HEK293 (cell line): ENCODE measurements around the gene SKAP1.
A peak's percentile ranks its signal among the peaks of the same experiment; 100 is the strongest.

ENCODE experiments used
- CTCF ChIA-PET: fragments of 350-600 bp; formaldehyde crosslinking; extraction: SDS; loops from one replicate; lab custom pipeline; 2021; ENCODE audit warnings: antibody characterized with exemption; lab: Yijun Ruan, JAX
- POLR2A ChIA-PET: fragments of 300-600 bp; formaldehyde crosslinking; extraction: SDS; loops from one replicate; lab custom pipeline; 2020; ENCODE audit warnings: antibody characterized with exemption, inconsistent platforms; lab: Yijun Ruan, JAX
- H3K27ac ChIP-seq: fragments of 200-500 bp; sonication (Bioruptor generic); 2 replicates; pipeline ENCODE4 v1.5.1; 2014; ENCODE audit warnings: low read depth, low read length, control low read depth, inconsistent platforms; ENCODE audit errors: extremely low read depth
- H3K36me3 ChIP-seq, 2 experiments: fragments of 200-500 bp in 1 of 2; sonication (Bioruptor generic) in 1 of 2; 1 replicate in 1 of 2; 2 replicates in 1 of 2; pipeline ENCODE4 v1.5.1; 2014 to 2017; ENCODE audit warnings: inconsistent platforms in 2 of 2, low read length in 2 of 2; ENCODE audit not compliant: control insufficient read depth in 2 of 2, insufficient read depth in 1 of 2
- H3K4me1 ChIP-seq: fragments of 200-500 bp; sonication (Bioruptor generic); 2 replicates; pipeline ENCODE4 v1.5.1; 2014; ENCODE audit warnings: mild to moderate bottlenecking, low read length, inconsistent platforms; ENCODE audit not compliant: control insufficient read depth, insufficient read depth
- H3K4me3 ChIP-seq: 2 replicates; pipeline ENCODE4 v1.5.1; 2011; ENCODE audit warnings: low read depth, mild to moderate bottlenecking, control low read depth, low read length, moderate library complexity
- H3K9me3 ChIP-seq: fragments of 200-500 bp; sonication (Bioruptor generic); 2 replicates; pipeline ENCODE4 v1.5.1; 2014; ENCODE audit warnings: low read depth, low read length, inconsistent platforms; ENCODE audit not compliant: control insufficient read depth, insufficient read depth
- GLI4 ChIP-seq: fragments of 450-650 bp; formaldehyde crosslinking; IDR thresholded peaks from 2 replicates; pipeline ENCODE4 v1.5.1; 2016; ENCODE audit warnings: missing biosample characterization, missing genetic modification characterization
- KLF10 ChIP-seq: fragments of 450-650 bp; IDR thresholded peaks from 2 replicates; pipeline ENCODE4 v1.5.1; 2018; ENCODE audit warnings: missing biosample characterization, mild to moderate bottlenecking, missing genetic modification characterization
- RBAK ChIP-seq: fragments of 450-650 bp; formaldehyde crosslinking; IDR thresholded peaks from 2 replicates; pipeline ENCODE4 v1.5.1; 2016; ENCODE audit warnings: missing biosample characterization, missing genetic modification characterization
- SP7 ChIP-seq: fragments of 450-650 bp; formaldehyde crosslinking; IDR thresholded peaks from 2 replicates; pipeline ENCODE4 v1.5.1; 2016; ENCODE audit warnings: missing biosample characterization, missing genetic modification characterization
- ZBTB17 ChIP-seq: fragments of 450-650 bp; formaldehyde crosslinking; IDR thresholded peaks from 2 replicates; pipeline ENCODE4 v1.5.1; 2016; ENCODE audit warnings: missing biosample characterization, missing genetic modification characterization
- ZNF239 ChIP-seq: fragments of 450-650 bp; formaldehyde crosslinking; IDR thresholded peaks from 2 replicates; pipeline ENCODE4 v1.5.1; 2016; ENCODE audit warnings: missing biosample characterization, missing genetic modification characterization
- ZNF302 ChIP-seq: fragments of 450-650 bp; formaldehyde crosslinking; IDR thresholded peaks from 2 replicates; pipeline ENCODE4 v1.5.1; 2016; ENCODE audit warnings: missing biosample characterization, missing genetic modification characterization, low read depth
- ZNF335 ChIP-seq: fragments of 450-650 bp; formaldehyde crosslinking; conservative IDR thresholded peaks from 2 replicates; pipeline ENCODE4 v1.5.1; 2016; ENCODE audit warnings: missing biosample characterization, missing genetic modification characterization
- ZNF416 ChIP-seq: fragments of 450-650 bp; formaldehyde crosslinking; IDR thresholded peaks from 2 replicates; pipeline ENCODE4 v1.5.1; 2016; ENCODE audit warnings: missing biosample characterization, missing genetic modification characterization
- ZNF473 ChIP-seq: fragments of 450-650 bp; formaldehyde crosslinking; IDR thresholded peaks from 2 replicates; pipeline ENCODE4 v1.5.1; 2017; ENCODE audit warnings: missing biosample characterization, missing genetic modification characterization
- ZNF555 ChIP-seq: fragments of 450-650 bp; formaldehyde crosslinking; conservative IDR thresholded peaks from 2 replicates; pipeline ENCODE4 v1.5.1; 2017; ENCODE audit warnings: missing biosample characterization, mild to moderate bottlenecking, missing genetic modification characterization, inconsistent platforms
- ZNF596 ChIP-seq: fragments of 450-650 bp; IDR thresholded peaks from 2 replicates; pipeline ENCODE4 v1.5.0; 2018; ENCODE audit warnings: missing biosample characterization, mild to moderate bottlenecking, missing genetic modification characterization, moderate library complexity
- ZNF621 ChIP-seq: fragments of 450-650 bp; formaldehyde crosslinking; IDR thresholded peaks from 2 replicates; pipeline ENCODE4 v1.5.1; 2017; ENCODE audit warnings: missing biosample characterization, missing genetic modification characterization
- ZNF629 ChIP-seq: fragments of 450-650 bp; formaldehyde crosslinking; IDR thresholded peaks from 2 replicates; pipeline ENCODE4 v1.5.1; 2017; ENCODE audit warnings: missing biosample characterization, missing genetic modification characterization
- TF ChIP-seq, protein P1 (sequence below): fragments of 450-650 bp; formaldehyde crosslinking; IDR thresholded peaks from 2 replicates; pipeline ENCODE4 v1.5.1; 2017; ENCODE audit warnings: missing biosample characterization, missing genetic modification characterization
- TF ChIP-seq, protein P2 (sequence below): fragments of 450-650 bp; formaldehyde crosslinking; IDR thresholded peaks from 2 replicates; pipeline ENCODE4 v1.5.1; 2016; ENCODE audit warnings: missing biosample characterization, missing genetic modification characterization
- TF ChIP-seq, protein P3 (sequence below): fragments of 450-650 bp; formaldehyde crosslinking; IDR thresholded peaks from 2 replicates; pipeline ENCODE4 v1.5.1; 2016; ENCODE audit warnings: missing biosample characterization, missing genetic modification characterization
- TF ChIP-seq, protein P4 (sequence below): sonication (generic); formaldehyde crosslinking; IDR thresholded peaks from 2 replicates; pipeline ENCODE4 v1.8.1; 2022; ENCODE audit warnings: mild to moderate bottlenecking, moderate library complexity, missing genetic modification reagents
- TF ChIP-seq, protein P5 (sequence below): fragments of 450-650 bp; formaldehyde crosslinking; IDR thresholded peaks from 2 replicates; pipeline ENCODE4 v1.5.1; 2016; ENCODE audit warnings: missing biosample characterization, missing genetic modification characterization
- TF ChIP-seq, protein P6 (sequence below): fragments of 450-650 bp; formaldehyde crosslinking; IDR thresholded peaks from 2 replicates; pipeline ENCODE4 v1.5.1; 2016; ENCODE audit warnings: missing biosample characterization, missing genetic modification characterization
- TF ChIP-seq, protein P7 (sequence below): fragments of 450-650 bp; formaldehyde crosslinking; IDR thresholded peaks from 2 replicates; pipeline ENCODE4 v1.5.1; 2016; ENCODE audit warnings: missing biosample characterization, missing genetic modification characterization, low read depth

SKAP1 gene

DNA sequence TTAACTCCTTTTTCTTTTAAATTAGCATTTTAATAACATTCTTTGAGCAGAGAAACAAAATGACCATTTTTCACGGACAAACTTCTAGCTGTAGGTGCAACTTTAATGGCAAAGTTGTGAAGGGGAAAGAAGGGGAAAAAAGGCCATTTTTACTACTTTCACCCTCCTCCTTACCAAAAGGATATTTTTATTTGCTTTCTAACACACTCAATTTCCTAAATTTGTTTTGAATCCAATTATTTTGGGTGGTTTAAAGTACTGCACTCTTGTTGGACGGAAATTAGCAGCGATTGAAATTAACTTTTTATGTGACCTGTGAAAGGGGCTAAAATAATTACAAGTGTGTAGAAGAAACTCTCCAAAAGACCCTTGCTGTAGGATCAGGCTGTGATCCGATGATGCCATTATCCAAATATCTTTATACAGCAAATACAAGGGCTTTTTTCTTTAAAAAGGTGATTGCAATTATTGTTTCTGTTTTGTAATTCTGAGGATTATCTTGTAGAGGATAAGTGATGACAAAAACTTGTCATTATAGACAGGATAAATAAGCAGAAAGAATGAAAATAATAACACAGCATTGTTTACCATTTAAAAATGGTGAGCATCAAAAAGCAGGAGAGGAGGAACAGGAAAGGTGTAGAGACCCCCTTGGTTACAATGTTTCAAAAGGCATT, 280.1 kb downstream of the SKAP1 start (continued):
- TF ChIP-seq, protein P1, sequence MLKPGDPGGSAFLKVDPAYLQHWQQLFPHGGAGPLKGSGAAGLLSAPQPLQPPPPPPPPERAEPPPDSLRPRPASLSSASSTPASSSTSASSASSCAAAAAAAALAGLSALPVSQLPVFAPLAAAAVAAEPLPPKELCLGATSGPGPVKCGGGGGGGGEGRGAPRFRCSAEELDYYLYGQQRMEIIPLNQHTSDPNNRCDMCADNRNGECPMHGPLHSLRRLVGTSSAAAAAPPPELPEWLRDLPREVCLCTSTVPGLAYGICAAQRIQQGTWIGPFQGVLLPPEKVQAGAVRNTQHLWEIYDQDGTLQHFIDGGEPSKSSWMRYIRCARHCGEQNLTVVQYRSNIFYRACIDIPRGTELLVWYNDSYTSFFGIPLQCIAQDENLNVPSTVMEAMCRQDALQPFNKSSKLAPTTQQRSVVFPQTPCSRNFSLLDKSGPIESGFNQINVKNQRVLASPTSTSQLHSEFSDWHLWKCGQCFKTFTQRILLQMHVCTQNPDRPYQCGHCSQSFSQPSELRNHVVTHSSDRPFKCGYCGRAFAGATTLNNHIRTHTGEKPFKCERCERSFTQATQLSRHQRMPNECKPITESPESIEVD (tag by site-specific recombination): peak; percentile 37; the same call in 1 of the 2 replicates
- TF ChIP-seq, protein P2, sequence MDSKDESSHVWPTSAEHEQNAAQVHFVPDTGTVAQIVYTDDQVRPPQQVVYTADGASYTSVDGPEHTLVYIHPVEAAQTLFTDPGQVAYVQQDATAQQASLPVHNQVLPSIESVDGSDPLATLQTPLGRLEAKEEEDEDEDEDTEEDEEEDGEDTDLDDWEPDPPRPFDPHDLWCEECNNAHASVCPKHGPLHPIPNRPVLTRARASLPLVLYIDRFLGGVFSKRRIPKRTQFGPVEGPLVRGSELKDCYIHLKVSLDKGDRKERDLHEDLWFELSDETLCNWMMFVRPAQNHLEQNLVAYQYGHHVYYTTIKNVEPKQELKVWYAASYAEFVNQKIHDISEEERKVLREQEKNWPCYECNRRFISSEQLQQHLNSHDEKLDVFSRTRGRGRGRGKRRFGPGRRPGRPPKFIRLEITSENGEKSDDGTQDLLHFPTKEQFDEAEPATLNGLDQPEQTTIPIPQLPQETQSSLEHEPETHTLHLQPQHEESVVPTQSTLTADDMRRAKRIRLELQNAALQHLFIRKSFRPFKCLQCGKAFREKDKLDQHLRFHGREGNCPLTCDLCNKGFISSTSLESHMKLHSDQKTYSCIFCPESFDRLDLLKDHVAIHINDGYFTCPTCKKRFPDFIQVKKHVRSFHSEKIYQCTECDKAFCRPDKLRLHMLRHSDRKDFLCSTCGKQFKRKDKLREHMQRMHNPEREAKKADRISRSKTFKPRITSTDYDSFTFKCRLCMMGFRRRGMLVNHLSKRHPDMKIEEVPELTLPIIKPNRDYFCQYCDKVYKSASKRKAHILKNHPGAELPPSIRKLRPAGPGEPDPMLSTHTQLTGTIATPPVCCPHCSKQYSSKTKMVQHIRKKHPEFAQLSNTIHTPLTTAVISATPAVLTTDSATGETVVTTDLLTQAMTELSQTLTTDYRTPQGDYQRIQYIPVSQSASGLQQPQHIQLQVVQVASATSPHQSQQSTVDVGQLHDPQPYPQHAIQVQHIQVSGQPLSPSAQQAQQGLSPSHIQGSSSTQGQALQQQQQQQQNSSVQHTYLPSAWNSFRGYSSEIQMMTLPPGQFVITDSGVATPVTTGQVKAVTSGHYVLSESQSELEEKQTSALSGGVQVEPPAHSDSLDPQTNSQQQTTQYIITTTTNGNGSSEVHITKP: peak; percentile 46; the same call in 1 of the 2 replicates
- TF ChIP-seq, protein P3, sequence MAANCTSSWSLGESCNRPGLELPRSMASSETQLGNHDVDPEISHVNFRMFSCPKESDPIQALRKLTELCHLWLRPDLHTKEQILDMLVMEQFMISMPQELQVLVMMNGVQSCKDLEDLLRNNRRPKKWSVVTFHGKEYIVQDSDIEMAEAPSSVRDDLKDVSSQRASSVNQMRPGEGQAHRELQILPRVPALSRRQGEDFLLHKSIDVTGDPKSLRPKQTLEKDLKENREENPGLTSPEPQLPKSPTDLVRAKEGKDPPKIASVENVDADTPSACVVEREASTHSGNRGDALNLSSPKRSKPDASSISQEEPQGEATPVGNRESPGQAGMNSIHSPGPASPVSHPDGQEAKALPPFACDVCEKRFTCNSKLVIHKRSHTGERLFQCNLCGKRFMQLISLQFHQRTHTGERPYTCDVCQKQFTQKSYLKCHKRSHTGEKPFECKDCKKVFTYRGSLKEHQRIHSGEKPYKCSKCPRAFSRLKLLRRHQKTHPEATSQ (tag by site-specific recombination): no peak
- TF ChIP-seq ZNF302 (tag by site-specific recombination) (no peak), ZNF239 (tag by site-specific recombination) (no peak), ZBTB17 (no peak)
- TF ChIP-seq, protein P4, sequence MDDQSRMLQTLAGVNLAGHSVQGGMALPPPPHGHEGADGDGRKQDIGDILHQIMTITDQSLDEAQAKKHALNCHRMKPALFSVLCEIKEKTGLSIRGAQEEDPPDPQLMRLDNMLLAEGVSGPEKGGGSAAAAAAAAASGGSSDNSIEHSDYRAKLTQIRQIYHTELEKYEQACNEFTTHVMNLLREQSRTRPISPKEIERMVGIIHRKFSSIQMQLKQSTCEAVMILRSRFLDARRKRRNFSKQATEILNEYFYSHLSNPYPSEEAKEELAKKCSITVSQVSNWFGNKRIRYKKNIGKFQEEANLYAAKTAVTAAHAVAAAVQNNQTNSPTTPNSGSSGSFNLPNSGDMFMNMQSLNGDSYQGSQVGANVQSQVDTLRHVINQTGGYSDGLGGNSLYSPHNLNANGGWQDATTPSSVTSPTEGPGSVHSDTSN: no peak

DNA sequence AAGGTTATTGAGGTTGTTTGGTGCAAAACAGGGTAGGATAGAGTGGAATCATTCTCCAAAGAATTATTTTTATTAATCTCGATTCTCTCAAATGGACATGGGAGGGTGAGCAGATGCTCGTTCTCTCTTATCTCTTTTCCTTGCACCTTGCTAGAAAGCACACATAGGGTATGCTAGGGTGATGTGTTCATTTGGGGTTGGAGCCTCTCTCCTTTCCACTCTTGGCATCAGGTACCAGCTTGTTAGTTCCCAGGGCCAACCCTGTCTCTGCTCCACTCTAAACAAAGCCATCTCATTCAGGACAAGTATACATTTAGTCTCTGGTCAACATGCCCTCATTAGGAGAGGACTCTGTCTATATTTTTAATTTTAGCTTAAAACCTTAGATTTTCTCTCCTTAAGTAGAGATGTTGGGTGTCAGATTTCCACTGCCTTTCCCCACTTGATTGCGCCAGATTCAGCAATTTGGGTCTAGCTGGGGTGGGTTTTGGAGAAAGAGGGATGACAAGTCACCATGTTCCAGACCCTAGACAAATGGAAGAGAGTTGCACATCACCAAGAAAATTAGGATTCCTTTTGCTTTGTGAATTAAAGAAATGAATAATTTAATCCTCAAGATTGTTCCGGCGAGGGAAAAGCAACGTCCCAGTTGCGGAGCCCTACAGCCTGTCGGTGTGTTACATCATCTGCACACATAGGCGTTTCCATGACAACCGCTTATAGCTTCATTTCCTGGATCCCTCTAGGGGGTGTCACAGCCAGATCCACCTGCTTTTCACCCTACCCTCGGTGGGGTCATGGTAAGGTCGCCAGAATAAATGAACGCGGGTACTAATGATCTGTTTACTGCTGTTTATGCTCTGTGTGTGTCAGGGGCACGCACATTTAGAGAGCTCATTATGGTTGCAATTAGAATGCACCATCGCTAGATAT, 280.9 kb downstream of the SKAP1 start:
- peaks cover 19% of the 10 kb centered on the region for H3K4me1 ChIP-seq
- no peak overlapping the region for H3K27ac ChIP-seq
- ChIA-PET POLR2A (no interaction called here), CTCF (interaction anchor here (0.5 to 2.6 kb wide), 13 partner anchors 9 to 357 kb away, joined by 3 to 7 read pairs (median 4); no protein-coding TSS in a partner anchor)
- no peak overlapping the region for H3K4me3 ChIP-seq
- H3K9me3 ChIP-seq: no peaks in the 10 kb centered on the region
- H3K36me3 ChIP-seq: no peaks in the 10 kb centered on the region
- peak; percentile 83 for TF ChIP-seq ZBTB17
- TF ChIP-seq ZNF629 (tag by site-specific recombination): peak; percentile 74
- no peak for TF ChIP-seq ZNF555 (tag by site-specific recombination)
- TF ChIP-seq, protein P5, sequence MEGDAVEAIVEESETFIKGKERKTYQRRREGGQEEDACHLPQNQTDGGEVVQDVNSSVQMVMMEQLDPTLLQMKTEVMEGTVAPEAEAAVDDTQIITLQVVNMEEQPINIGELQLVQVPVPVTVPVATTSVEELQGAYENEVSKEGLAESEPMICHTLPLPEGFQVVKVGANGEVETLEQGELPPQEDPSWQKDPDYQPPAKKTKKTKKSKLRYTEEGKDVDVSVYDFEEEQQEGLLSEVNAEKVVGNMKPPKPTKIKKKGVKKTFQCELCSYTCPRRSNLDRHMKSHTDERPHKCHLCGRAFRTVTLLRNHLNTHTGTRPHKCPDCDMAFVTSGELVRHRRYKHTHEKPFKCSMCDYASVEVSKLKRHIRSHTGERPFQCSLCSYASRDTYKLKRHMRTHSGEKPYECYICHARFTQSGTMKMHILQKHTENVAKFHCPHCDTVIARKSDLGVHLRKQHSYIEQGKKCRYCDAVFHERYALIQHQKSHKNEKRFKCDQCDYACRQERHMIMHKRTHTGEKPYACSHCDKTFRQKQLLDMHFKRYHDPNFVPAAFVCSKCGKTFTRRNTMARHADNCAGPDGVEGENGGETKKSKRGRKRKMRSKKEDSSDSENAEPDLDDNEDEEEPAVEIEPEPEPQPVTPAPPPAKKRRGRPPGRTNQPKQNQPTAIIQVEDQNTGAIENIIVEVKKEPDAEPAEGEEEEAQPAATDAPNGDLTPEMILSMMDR (tag by site-specific recombination): no peak
- peak; percentile 68 for TF ChIP-seq ZNF335 (tag by site-specific recombination)
- no peak for TF ChIP-seq ZNF473 (tag by site-specific recombination)
- TF ChIP-seq SP7 (tag by site-specific recombination): peak; percentile 68
- TF ChIP-seq, protein P6, sequence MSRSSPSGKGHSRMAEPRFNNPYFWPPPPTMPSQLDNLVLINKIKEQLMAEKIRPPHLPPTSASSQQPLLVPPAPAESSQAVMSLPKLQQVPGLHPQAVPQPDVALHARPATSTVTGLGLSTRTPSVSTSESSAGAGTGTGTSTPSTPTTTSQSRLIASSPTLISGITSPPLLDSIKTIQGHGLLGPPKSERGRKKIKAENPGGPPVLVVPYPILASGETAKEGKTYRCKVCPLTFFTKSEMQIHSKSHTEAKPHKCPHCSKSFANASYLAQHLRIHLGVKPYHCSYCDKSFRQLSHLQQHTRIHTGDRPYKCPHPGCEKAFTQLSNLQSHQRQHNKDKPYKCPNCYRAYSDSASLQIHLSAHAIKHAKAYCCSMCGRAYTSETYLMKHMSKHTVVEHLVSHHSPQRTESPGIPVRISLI (tag by site-specific recombination): no peak
- TF ChIP-seq RBAK (tag by site-specific recombination): no peak
- no peak; the same call in 1 of the 2 replicates for TF ChIP-seq KLF10 (tag by site-specific recombination)
- TF ChIP-seq ZNF416 (tag by site-specific recombination): no peak
- TF ChIP-seq ZNF621 (tag by site-specific recombination): no peak
- no peak for TF ChIP-seq ZNF596 (tag by site-specific recombination)
- TF ChIP-seq GLI4 (tag by site-specific recombination): no peak
- TF ChIP-seq, protein P7, sequence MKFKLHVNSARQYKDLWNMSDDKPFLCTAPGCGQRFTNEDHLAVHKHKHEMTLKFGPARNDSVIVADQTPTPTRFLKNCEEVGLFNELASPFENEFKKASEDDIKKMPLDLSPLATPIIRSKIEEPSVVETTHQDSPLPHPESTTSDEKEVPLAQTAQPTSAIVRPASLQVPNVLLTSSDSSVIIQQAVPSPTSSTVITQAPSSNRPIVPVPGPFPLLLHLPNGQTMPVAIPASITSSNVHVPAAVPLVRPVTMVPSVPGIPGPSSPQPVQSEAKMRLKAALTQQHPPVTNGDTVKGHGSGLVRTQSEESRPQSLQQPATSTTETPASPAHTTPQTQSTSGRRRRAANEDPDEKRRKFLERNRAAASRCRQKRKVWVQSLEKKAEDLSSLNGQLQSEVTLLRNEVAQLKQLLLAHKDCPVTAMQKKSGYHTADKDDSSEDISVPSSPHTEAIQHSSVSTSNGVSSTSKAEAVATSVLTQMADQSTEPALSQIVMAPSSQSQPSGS: peak; percentile 61; the same call in 1 of the 2 replicates
